K562 (cell line): Measurements from ENCODE around the gene PTPRT.

ENCODE experiments used
- CBX8 ChIP-seq: fragments of 200-600 bp; sonication (generic); IDR thresholded peaks from 2 replicates; pipeline ENCODE4 v1.6.1; 2012; ENCODE audit warnings: borderline replicate concordance, mixed run types, low read depth, mild to moderate bottlenecking, moderate library complexity, mixed read lengths, low read length, control low read depth, inconsistent platforms; ENCODE audit not compliant: poor library complexity, severe bottlenecking; ENCODE audit errors: extremely low read depth
- CTCF ChIP-seq, 3 experiments: IDR thresholded peaks in 2 of 3; conservative IDR thresholded peaks in 1 of 3; 2 replicates each; pipeline ENCODE4 v1.5.1; 2011 to 2012; ENCODE audit warnings: low read length in 3 of 3, mild to moderate bottlenecking in 3 of 3, control low read depth in 2 of 3, improper control_type of control experiment in 1 of 3, inconsistent platforms in 1 of 3, low read depth in 1 of 3, mixed read lengths in 1 of 3, moderate library complexity in 1 of 3; ENCODE audit not compliant: insufficient read depth in 2 of 3
- EP400 ChIP-seq: fragments of 450-650 bp; IDR thresholded peaks from 2 replicates; pipeline ENCODE4 v1.6.1; 2017; ENCODE audit warnings: antibody characterized with exemption, mild to moderate bottlenecking, moderate library complexity
- EWSR1 ChIP-seq: fragments of 450-650 bp; IDR thresholded peaks from 2 replicates; pipeline ENCODE4 v1.6.1; 2018; ENCODE audit warnings: borderline replicate concordance, mild to moderate bottlenecking, low read depth, moderate library complexity; ENCODE audit not compliant: partially characterized antibody
- GABPA ChIP-seq: fragments of 200-800 bp; sonication (Bioruptor generic); conservative IDR thresholded peaks from 2 replicates; pipeline ENCODE4 v1.6.1; 2016; ENCODE audit warnings: low read depth, missing genetic modification characterization, missing compliant biosample characterization
- HDGF ChIP-seq: fragments of 450-650 bp; IDR thresholded peaks from 2 replicates; pipeline ENCODE4 v1.6.1; 2016
- JUN ChIP-seq, 2 experiments: sonication (generic) in 1 of 2; formaldehyde crosslinking in 1 of 2; IDR thresholded peaks; 2 replicates each; pipeline versions ENCODE4 v1.6.1 to v1.8.0; 2012 to 2022; ENCODE audit warnings: borderline replicate concordance in 2 of 2, mild to moderate bottlenecking in 2 of 2, improper control_type of control experiment in 1 of 2, low read depth in 1 of 2, low read length in 1 of 2, missing genetic modification reagents in 1 of 2
- KDM5B ChIP-seq: fragments of 200-600 bp; sonication (generic); IDR thresholded peaks from 2 replicates; pipeline ENCODE4 v1.6.1; 2012; ENCODE audit warnings: low read depth, mild to moderate bottlenecking, moderate library complexity, low read length, control low read depth, inconsistent platforms; ENCODE audit not compliant: insufficient replicate concordance
- MTA1 ChIP-seq: fragments of 450-650 bp; IDR thresholded peaks from 2 replicates; pipeline ENCODE4 v1.6.1; 2017; ENCODE audit warnings: borderline replicate concordance
- PCBP1 ChIP-seq: fragments of 200-400 bp; formaldehyde crosslinking; IDR thresholded peaks from 2 replicates; pipeline ENCODE4 v1.6.1; 2018; ENCODE audit warnings: mild to moderate bottlenecking, low read depth, low read length; ENCODE audit not compliant: poor library complexity, severe bottlenecking
- ZC3H4 ChIP-seq: sonication (generic); formaldehyde crosslinking; IDR thresholded peaks from 2 replicates; pipeline ENCODE4 v1.9.0; 2021; ENCODE audit warnings: missing genetic modification reagents, borderline replicate concordance
- ZNF274 ChIP-seq: IDR thresholded peaks from 2 replicates; pipeline ENCODE4 v1.6.1; 2011; ENCODE audit warnings: low read depth, mild to moderate bottlenecking, low read length, moderate library complexity, borderline replicate concordance
- ZNF76 ChIP-seq: fragments of 250-450 bp; sonication (Bioruptor Pico); IDR thresholded peaks from 2 replicates; pipeline ENCODE4 v1.4.0; 2020; ENCODE audit warnings: mild to moderate bottlenecking, moderate library complexity, borderline replicate concordance

DNA sequence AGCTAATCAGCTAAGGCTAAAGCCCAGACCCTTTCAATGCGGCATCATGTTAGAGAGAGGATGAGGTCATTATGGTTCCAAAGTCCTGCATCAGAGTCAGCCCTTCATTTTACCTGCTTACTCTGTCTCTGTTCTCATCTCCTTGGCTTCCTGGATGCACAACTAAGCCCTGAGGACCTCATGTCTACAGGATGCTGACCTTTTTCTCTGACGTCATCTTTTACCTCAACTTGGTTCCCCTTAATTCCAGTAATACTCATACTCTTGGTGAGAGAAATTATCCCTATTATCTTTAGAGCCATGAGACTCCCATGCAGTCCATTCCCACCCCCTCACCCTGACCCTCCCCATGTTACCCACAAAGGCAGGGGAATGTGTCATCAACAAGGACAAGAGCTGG, 935.0 kb downstream of the PTPRT start:
- no peak for TF ChIP-seq ZNF274
- TF ChIP-seq ZNF76 (CRISPR knock-in tag): no peak
- TF ChIP-seq CTCF (IDR thresholded peaks at IDR 0.05 in 2 of 3, conservative IDR thresholded peaks at IDR 0.05 in 1 of 3; ENCODE audit: insufficient read depth in 2 of 3, low read depth in 1 of 3, low read length in 3 of 3): no peak
- no peak for TF ChIP-seq KDM5B
- TF ChIP-seq ZC3H4 (CRISPR knock-in tag): no peak
- TF ChIP-seq HDGF: no peak
- no peak for TF ChIP-seq EP400
- TF ChIP-seq JUN (IDR thresholded peaks at IDR 0.05; ENCODE audit: borderline replicate concordance, low read depth, low read length): no peak
- TF ChIP-seq JUN (CRISPR knock-in tag; IDR thresholded peaks at IDR 0.05; ENCODE audit: borderline replicate concordance): no peak
- TF ChIP-seq PCBP1: no peak
- TF ChIP-seq MTA1: no peak
- TF ChIP-seq EWSR1: no peak
- TF ChIP-seq CBX8: no peak
- TF ChIP-seq GABPA (tag): no peak
